Breast epithelium (tissue), 4 donors: ENCODE results near the gene OTOA. TPM values are rescaled to one million over a fixed set of nuclear protein-coding genes. Genes with fewer than 3 reads are reported as not detected.
A peak's percentile ranks its signal among the peaks of the same experiment; 100 is the strongest.

Source experiments
- DNase-seq, 2 donors: peaks; one replicate each; pipeline ENCODE4 v3.0.0-alpha.2; 2019; ENCODE audit warnings: low spot score in 2 of 2
- H3K27ac ChIP-seq, 2 donors: fragments of 200-600 bp; sonication (generic) in 1 of 2; one replicate each; pipeline ENCODE4 v1.5.1; 2016 to 2019; ENCODE audit warnings: mild to moderate bottlenecking in 1 of 2
- H3K27me3 ChIP-seq, 2 donors: fragments of 200-600 bp; sonication (generic) in 1 of 2; one replicate each; pipeline versions ENCODE4 v1.5.1 to v1.6.0; 2017 to 2019; ENCODE audit warnings: control low read depth in 1 of 2, mild to moderate bottlenecking in 1 of 2
- H3K36me3 ChIP-seq: fragments of 200-600 bp; one replicate; pipeline ENCODE4 v1.5.1; 2019
- H3K4me1 ChIP-seq, 2 donors: fragments of 200-600 bp; sonication (generic); one replicate each; pipeline ENCODE4 v1.5.1; 2016 to 2019; ENCODE audit warnings: control low read depth in 1 of 2
- H3K4me3 ChIP-seq, 3 donors: fragments of 200-600 bp; sonication (generic); 1 replicate in 2 of 3; 2 replicates in 1 of 3; pipeline ENCODE4 v1.5.1; 2016 to 2019; ENCODE audit warnings: mild to moderate bottlenecking in 3 of 3, moderate library complexity in 2 of 3
- H3K9me3 ChIP-seq, 2 donors: fragments of 200-600 bp; sonication (generic) in 1 of 2; one replicate each; pipeline ENCODE4 v1.5.1; 2016 to 2019; ENCODE audit warnings: control low read depth in 1 of 2
- CTCF ChIP-seq, 3 donors: fragments of 450-650 bp; IDR thresholded peaks; one replicate each; pipeline ENCODE4 v1.5.1; 2016 to 2017; ENCODE audit warnings: antibody characterized with exemption in 3 of 3, mild to moderate bottlenecking in 3 of 3, moderate library complexity in 3 of 3
- POLR2A ChIP-seq: fragments of 450-650 bp; IDR thresholded peaks from one replicate; pipeline ENCODE4 v1.6.1; 2016; ENCODE audit warnings: antibody characterized with exemption, mild to moderate bottlenecking, moderate library complexity
- POLR2AphosphoS5 ChIP-seq, 3 donors: sonication (generic); formaldehyde crosslinking; IDR thresholded peaks; one replicate each; pipeline ENCODE4 v1.6.1; 2017; ENCODE audit warnings: antibody characterized with exemption in 3 of 3
- intact Hi-C: fragments of 100-400 bp; cut with DNase I; formaldehyde crosslinking; loops from one replicate; pipeline ENCODE4 v1.15.1; 2023; ENCODE audit warnings: low total_unique reads
- total RNA-seq, 3 donors: library from RNA; depleted of rRNA; stranded (reverse); fragments of >200 nt; gene quantifications; one replicate each; pipeline ENCODE4 v1.1.0, GENCODE V29; 2016

The OTOA gene
- total RNA-seq, 3 donors from 2014 or later = 0.96 to 1.5 TPM; not detected in 1

- intact Hi-C loops = no loop called here
- TF ChIP-seq POLR2AphosphoS5 (IDR thresholded peaks at IDR 0.05) = no peak
- no peak for TF ChIP-seq POLR2A
- TF ChIP-seq CTCF (IDR thresholded peaks at IDR 0.05) = no peak
- Histone ChIP-seq H3K9me3 (no peaks in the 10 kb centered on the region), H3K27ac (no peak overlapping the region), H3K4me3 (no peak overlapping the region), H3K4me1 (no peaks in the 10 kb centered on the region), H3K27me3 (no peaks in the 10 kb centered on the region), H3K36me3 (no peaks in the 10 kb centered on the region)
- DNase-seq = no peak
These were observed 20.0 kb upstream of the OTOA start for GRCh38 chr16:21643785-21644184.

GRCh38 chr16:21644674-21645073 is 19.1 kb upstream of the OTOA start:
- intact Hi-C loops = no loop called here
- TF ChIP-seq POLR2A (no peak), CTCF (IDR thresholded peaks at IDR 0.05) (no peak), POLR2AphosphoS5 (IDR thresholded peaks at IDR 0.05) (no peak)
- Histone ChIP-seq H3K27ac (peak overlapping the region in 1 of 2 donors; percentile 6), H3K27me3 (no peaks in the 10 kb centered on the region), H3K36me3 (no peaks in the 10 kb centered on the region), H3K4me1 (no peaks in the 10 kb centered on the region), H3K4me3 (no peak overlapping the region), H3K9me3 (no peaks in the 10 kb centered on the region)
- no peak for DNase-seq

GRCh38 chr16:21645261-21645721 is 18.5 kb upstream of the OTOA start:
- H3K4me3 ChIP-seq = peak overlapping the region; percentile 9 to 32 (median 28)

GRCh38 chr16:21646091-21646490 is 17.7 kb upstream of the OTOA start:
- no peak overlapping the region for H3K4me3 ChIP-seq
- no peaks in the 10 kb centered on the region for H3K9me3 ChIP-seq
- TF ChIP-seq POLR2AphosphoS5 (IDR thresholded peaks at IDR 0.05) (no peak), CTCF (IDR thresholded peaks at IDR 0.05) (no peak), POLR2A (no peak)
- intact Hi-C loops = no loop called here
- H3K27me3 ChIP-seq = no peaks in the 10 kb centered on the region
- no peaks in the 10 kb centered on the region for H3K4me1 ChIP-seq
- DNase-seq = no peak
- peak overlapping the region in 1 of 2 donors; percentile 49 for H3K27ac ChIP-seq
- no peaks in the 10 kb centered on the region for H3K36me3 ChIP-seq

More at GRCh38 chr16:21645261-21645721, 18.5 kb upstream of the OTOA start:
- Histone ChIP-seq H3K27me3 (no peaks in the 10 kb centered on the region), H3K9me3 (no peaks in the 10 kb centered on the region), H3K27ac (peak overlapping the region in 1 of 2 donors; percentile 49), H3K36me3 (no peaks in the 10 kb centered on the region), H3K4me1 (no peaks in the 10 kb centered on the region)
- DNase-seq = no peak
- TF ChIP-seq CTCF (IDR thresholded peaks at IDR 0.05) (no peak), POLR2A (no peak), POLR2AphosphoS5 (IDR thresholded peaks at IDR 0.05) (no peak)
- intact Hi-C loops = no loop called here

- peak overlapping the region in 1 of 2 donors; percentile 27 for H3K27ac ChIP-seq
These were observed 16.8 kb upstream of the OTOA start for GRCh38 chr16:21646721-21647561.

More at GRCh38 chr16:21646721-21647561, 16.8 kb upstream of the OTOA start:
- DNase-seq = no peak
- no peak for TF ChIP-seq POLR2AphosphoS5 (IDR thresholded peaks at IDR 0.05)
- no peak for TF ChIP-seq POLR2A
- TF ChIP-seq CTCF (IDR thresholded peaks at IDR 0.05) = no peak
- intact Hi-C loops = no loop called here
- Histone ChIP-seq H3K27me3 (no peaks in the 10 kb centered on the region), H3K9me3 (no peaks in the 10 kb centered on the region), H3K4me3 (no peak overlapping the region), H3K4me1 (no peaks in the 10 kb centered on the region), H3K36me3 (no peaks in the 10 kb centered on the region)
